ENCODE results near the gene TMEM135.

DNA sequence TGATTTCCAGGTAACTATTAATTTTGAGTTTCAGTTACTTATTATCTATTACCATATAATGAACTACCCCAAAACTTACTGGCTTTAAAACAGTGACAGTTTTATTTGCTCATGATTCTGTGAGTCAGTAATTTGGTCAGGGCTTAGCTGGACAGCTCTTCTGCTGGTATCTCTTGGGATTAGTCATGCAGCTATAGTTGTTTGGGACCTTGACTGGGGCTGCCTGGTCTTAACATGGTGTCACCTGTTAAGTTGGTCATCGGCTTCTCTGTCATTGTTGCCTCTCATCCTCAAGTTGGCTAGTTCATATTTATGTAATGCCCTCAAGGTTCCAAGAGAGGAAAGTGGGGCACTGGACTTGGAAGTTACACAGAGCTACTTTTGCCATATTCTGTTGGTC is 177.5 kb downstream of the TMEM135 start:
- TF ChIP-seq EGR1 (IDR thresholded peaks at IDR 0.05) (no peak), CREB1 (IDR thresholded peaks at IDR 0.05; ENCODE audit: low read depth) (no peak), EP300 (IDR thresholded peaks at IDR 0.05; ENCODE audit: borderline replicate concordance) (no peak), TAF1 (IDR thresholded peaks at IDR 0.05; ENCODE audit: low read depth) (no peak)
